Tibial artery (tissue), 4 donors: ENCODE data around the gene PCDH15.
"Not testable (repeated sequence)": the region's sequence is repeated elsewhere in the genome, so short reads cannot be mapped to it uniquely, and the experiment has no call there.

Source experiments
- DNase-seq, 2 donors: peaks; one replicate each; pipeline ENCODE4 v3.0.0-alpha.2; 2019
- H3K27ac ChIP-seq, 2 donors: fragments of 200-600 bp; sonication (generic) in 1 of 2; 1 replicate in 1 of 2; 2 replicates in 1 of 2; pipeline ENCODE4 v1.5.1; 2018 to 2019; ENCODE audit warnings: mild to moderate bottlenecking in 1 of 2
- H3K27me3 ChIP-seq, 2 donors: fragments of 200-600 bp; sonication (generic) in 1 of 2; one replicate each; pipeline versions ENCODE4 v1.5.1 to v1.6.0; 2016 to 2019
- H3K36me3 ChIP-seq, 3 donors: fragments of 200-600 bp; sonication (generic) in 2 of 3; one replicate each; pipeline ENCODE4 v1.5.1; 2016 to 2019; ENCODE audit warnings: mild to moderate bottlenecking in 2 of 3
- H3K4me1 ChIP-seq, 4 donors: fragments of 200-600 bp; sonication (generic) in 2 of 4; 1 replicate in 3 of 4; 2 replicates in 1 of 4; pipeline ENCODE4 v1.5.1; 2016 to 2019
- H3K4me3 ChIP-seq, 2 donors: fragments of 200-600 bp; sonication (generic) in 1 of 2; 1 replicate in 1 of 2; 2 replicates in 1 of 2; pipeline ENCODE4 v1.5.1; 2018 to 2019; ENCODE audit warnings: mild to moderate bottlenecking in 2 of 2
- H3K9me3 ChIP-seq, 3 donors: fragments of 200-600 bp; sonication (generic) in 1 of 3; one replicate each; pipeline ENCODE4 v1.5.1; 2016 to 2019
- CTCF ChIP-seq, 2 experiments: fragments of 200-600 bp in 1 of 2; fragments of 450-650 bp in 1 of 2; IDR thresholded peaks; one replicate each; pipeline ENCODE4 v1.5.1; 2017 to 2019; ENCODE audit warnings: antibody characterized with exemption in 2 of 2, mild to moderate bottlenecking in 1 of 2, moderate library complexity in 1 of 2
- intact Hi-C: fragments of 100-400 bp; cut with DNase I; formaldehyde crosslinking; loops from one replicate; pipeline ENCODE4 v1.15.0; 2023; ENCODE audit warnings: low total_unique reads

Gene PCDH15

GRCh38 chr10:53957401-53957800, 843.6 kb downstream of the PCDH15 start:
- H3K9me3 ChIP-seq = no peaks in the 10 kb centered on the region
- TF ChIP-seq CTCF (IDR thresholded peaks at IDR 0.05) = no peak
- H3K4me3 ChIP-seq = no peak overlapping the region
- intact Hi-C loops = no loop called here
- H3K36me3 ChIP-seq = no peaks in the 10 kb centered on the region
- H3K27me3 ChIP-seq = no peaks in the 10 kb centered on the region
- DNase-seq = no peak
- no peaks in the 10 kb centered on the region for H3K4me1 ChIP-seq
- H3K27ac ChIP-seq = no peak overlapping the region

GRCh38 chr10:53955091-53955490, 845.9 kb downstream of the PCDH15 start:
- DNase-seq = no peak
- no peaks in the 10 kb centered on the region for H3K9me3 ChIP-seq
- no peak overlapping the region for H3K27ac ChIP-seq
- intact Hi-C loops = no loop called here
- H3K36me3 ChIP-seq = no peaks in the 10 kb centered on the region
- no peak for TF ChIP-seq CTCF (IDR thresholded peaks at IDR 0.05)
- no peaks in the 10 kb centered on the region for H3K27me3 ChIP-seq
- H3K4me1 ChIP-seq = no peaks in the 10 kb centered on the region
- H3K4me3 ChIP-seq = no peak overlapping the region

- Histone ChIP-seq H3K4me3 (no peak overlapping the region), H3K27me3 (no peaks in the 10 kb centered on the region), H3K9me3 (no peaks in the 10 kb centered on the region), H3K4me1 (no peaks in the 10 kb centered on the region), H3K36me3 (no peaks in the 10 kb centered on the region), H3K27ac (no peak overlapping the region)
- intact Hi-C loops = no loop called here
- DNase-seq = no peak
- TF ChIP-seq CTCF (IDR thresholded peaks at IDR 0.05) = no peak
Observed at GRCh38 chr10:53952698-53953630, 848.1 kb downstream of the PCDH15 start.

- Histone ChIP-seq H3K27me3 (no peaks in the 10 kb centered on the region), H3K36me3 (no peaks in the 10 kb centered on the region), H3K9me3 (no peaks in the 10 kb centered on the region), H3K27ac (no peak overlapping the region), H3K4me1 (no peaks in the 10 kb centered on the region), H3K4me3 (no peak overlapping the region)
- intact Hi-C loops = no loop called here
- TF ChIP-seq CTCF (IDR thresholded peaks at IDR 0.05) = no peak
- no peak for DNase-seq
Observed at GRCh38 chr10:53939654-53940053, 861.4 kb downstream of the PCDH15 start.

GRCh38 chr10:53930648-53931047, 870.4 kb downstream of the PCDH15 start:
- Histone ChIP-seq H3K27ac (no peak overlapping the region), H3K9me3 (no peaks in the 10 kb centered on the region), H3K27me3 (no peaks in the 10 kb centered on the region), H3K4me3 (no peak overlapping the region), H3K36me3 (no peaks in the 10 kb centered on the region), H3K4me1 (no peaks in the 10 kb centered on the region)
- TF ChIP-seq CTCF (IDR thresholded peaks at IDR 0.05) = no peak
- intact Hi-C loops = no loop called here
- DNase-seq = no peak

GRCh38 chr10:53924051-53924700, 876.9 kb downstream of the PCDH15 start:
- H3K27ac ChIP-seq, H3K9me3 ChIP-seq, H3K36me3 ChIP-seq, DNase-seq, intact Hi-C loops, H3K27me3 ChIP-seq, H3K4me1 ChIP-seq, H3K4me3 ChIP-seq: not testable (repeated sequence)
